Sigmoid colon (tissue), 7 donors: ENCODE data around the gene COL4A4. TPM values are rescaled to one million over a fixed set of nuclear protein-coding genes. Genes with fewer than 3 reads are reported as not detected.
A peak's percentile ranks its signal among the peaks of the same experiment; 100 is the strongest.

ENCODE experiments used
- DNase-seq: peaks from one replicate; pipeline ENCODE4 v3.0.0-alpha.2; 2019
- H3K27ac ChIP-seq, 4 donors: fragments of 200-600 bp; sonication (generic); one replicate each; pipeline ENCODE4 v1.5.1; 2016 to 2019; ENCODE audit warnings: mild to moderate bottlenecking in 1 of 4
- H3K27me3 ChIP-seq, 3 donors: fragments of 200-600 bp; sonication (generic); one replicate each; pipeline ENCODE4 v1.5.1; 2019; ENCODE audit warnings: mild to moderate bottlenecking in 1 of 3
- H3K36me3 ChIP-seq, 4 donors: fragments of 200-600 bp; sonication (generic); one replicate each; pipeline ENCODE4 v1.5.1; 2016 to 2019
- H3K4me1 ChIP-seq, 4 donors: fragments of 200-600 bp; sonication (generic); one replicate each; pipeline ENCODE4 v1.5.1; 2017 to 2019
- H3K4me3 ChIP-seq, 4 donors: fragments of 200-600 bp; sonication (generic); one replicate each; pipeline ENCODE4 v1.5.1; 2017 to 2019; ENCODE audit warnings: mild to moderate bottlenecking in 2 of 4, moderate library complexity in 1 of 4
- H3K9me3 ChIP-seq, 4 donors: fragments of 200-600 bp in 3 of 4; sonication (generic) in 3 of 4; one replicate each; pipeline versions ENCODE4 v1.5.1 to v1.6.1; 2013 to 2019
- EP300 ChIP-seq, 4 donors: sonication (generic); formaldehyde crosslinking; IDR thresholded peaks; one replicate each; pipeline ENCODE4 v1.6.1; 2017; ENCODE audit warnings: antibody characterized with exemption in 4 of 4
- POLR2A ChIP-seq, 2 donors: fragments of 450-650 bp; IDR thresholded peaks; one replicate each; pipeline ENCODE4 v1.6.1; 2016; ENCODE audit warnings: antibody characterized with exemption in 2 of 2, mild to moderate bottlenecking in 2 of 2, moderate library complexity in 2 of 2
- POLR2AphosphoS5 ChIP-seq, 4 donors: sonication (generic); formaldehyde crosslinking; IDR thresholded peaks; one replicate each; pipeline ENCODE4 v1.6.1; 2017; ENCODE audit warnings: antibody characterized with exemption in 4 of 4
- WGBS, 2 donors: extraction: QIAGEN DNeasy Blood & Tissue Kit; methylation state at CpG; one replicate each; pipeline ENCODE4 v1.1.7; 2013; 5-methylcytosine and 5-hydroxymethylcytosine counted together
- intact Hi-C: fragments of 100-400 bp; cut with DNase I; formaldehyde crosslinking; loops from one replicate; pipeline ENCODE4 v1.15.1; 2023
- polyA plus RNA-seq, 3 donors: library from polyadenylated mRNA; stranded (reverse); fragments of 200-250 nt; gene quantifications; one replicate each; pipeline ENCODE4 v1.2.3, GENCODE V29; 2013
- total RNA-seq, 4 donors: library from RNA; depleted of rRNA; stranded (reverse); fragments of >200 nt; gene quantifications; one replicate each; pipeline ENCODE4 v1.1.0, GENCODE V29; 2016
- TF ChIP-seq, protein P1 (sequence below), 4 experiments: fragments of 450-650 bp in 3 of 4; fragments of 200-600 bp in 1 of 4; IDR thresholded peaks; one replicate each; pipeline ENCODE4 v1.5.1; 2016 to 2019; ENCODE audit warnings: antibody characterized with exemption in 4 of 4, mild to moderate bottlenecking in 3 of 4, moderate library complexity in 2 of 4
- donor health status: healthy with polysubstance abuse.
- donor health status: Bipolar disorder and iron deficiency.
- donor health status: healthy.

The COL4A4 gene
- total and polyA plus RNA-seq, 7 donors, result 0.49 to 1.6 (median 1.2) TPM; not detected in 2

DNA sequence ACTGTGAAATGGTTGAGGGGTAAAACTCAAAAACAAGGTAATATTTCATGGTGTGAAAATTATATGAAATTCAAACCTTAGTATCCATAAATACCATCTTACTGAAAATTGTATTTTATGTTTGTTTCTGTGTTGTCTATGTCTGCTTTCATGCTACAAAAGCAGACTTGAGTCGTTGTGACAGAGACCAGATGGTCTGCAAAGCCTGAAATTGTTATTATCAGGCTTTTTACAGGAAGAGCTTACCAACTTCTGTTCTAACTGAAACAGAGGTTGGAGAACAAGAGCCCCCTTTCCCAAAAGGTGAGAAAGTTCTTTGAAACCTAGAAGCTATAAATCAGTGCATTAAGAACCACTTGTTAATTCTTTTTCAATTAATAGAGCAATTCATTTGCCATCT is 110.0 kb downstream of the COL4A4 start:
- H3K4me3 ChIP-seq, result no peak overlapping the region
- peaks cover 0 to 25% (median 0%) of the 10 kb centered on the region in 4 donors for H3K4me1 ChIP-seq
- H3K36me3 ChIP-seq, result no peaks in the 10 kb centered on the region
- H3K27ac ChIP-seq, result no peak overlapping the region
- WGBS, 2 donors, result 21 to 36% methylated on average over 1 of the region's 1 CpG
- no peak for DNase-seq
- no peaks in the 10 kb centered on the region for H3K27me3 ChIP-seq
- intact Hi-C loops, result no loop called here
- TF ChIP-seq EP300 (IDR thresholded peaks at IDR 0.05), result no peak
- no peak for TF ChIP-seq POLR2A (IDR thresholded peaks at IDR 0.05)
- no peak for TF ChIP-seq POLR2AphosphoS5 (IDR thresholded peaks at IDR 0.05)
- TF ChIP-seq, protein P1, sequence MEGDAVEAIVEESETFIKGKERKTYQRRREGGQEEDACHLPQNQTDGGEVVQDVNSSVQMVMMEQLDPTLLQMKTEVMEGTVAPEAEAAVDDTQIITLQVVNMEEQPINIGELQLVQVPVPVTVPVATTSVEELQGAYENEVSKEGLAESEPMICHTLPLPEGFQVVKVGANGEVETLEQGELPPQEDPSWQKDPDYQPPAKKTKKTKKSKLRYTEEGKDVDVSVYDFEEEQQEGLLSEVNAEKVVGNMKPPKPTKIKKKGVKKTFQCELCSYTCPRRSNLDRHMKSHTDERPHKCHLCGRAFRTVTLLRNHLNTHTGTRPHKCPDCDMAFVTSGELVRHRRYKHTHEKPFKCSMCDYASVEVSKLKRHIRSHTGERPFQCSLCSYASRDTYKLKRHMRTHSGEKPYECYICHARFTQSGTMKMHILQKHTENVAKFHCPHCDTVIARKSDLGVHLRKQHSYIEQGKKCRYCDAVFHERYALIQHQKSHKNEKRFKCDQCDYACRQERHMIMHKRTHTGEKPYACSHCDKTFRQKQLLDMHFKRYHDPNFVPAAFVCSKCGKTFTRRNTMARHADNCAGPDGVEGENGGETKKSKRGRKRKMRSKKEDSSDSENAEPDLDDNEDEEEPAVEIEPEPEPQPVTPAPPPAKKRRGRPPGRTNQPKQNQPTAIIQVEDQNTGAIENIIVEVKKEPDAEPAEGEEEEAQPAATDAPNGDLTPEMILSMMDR (IDR thresholded peaks at IDR 0.05), result no peak
- no peaks in the 10 kb centered on the region for H3K9me3 ChIP-seq

DNA sequence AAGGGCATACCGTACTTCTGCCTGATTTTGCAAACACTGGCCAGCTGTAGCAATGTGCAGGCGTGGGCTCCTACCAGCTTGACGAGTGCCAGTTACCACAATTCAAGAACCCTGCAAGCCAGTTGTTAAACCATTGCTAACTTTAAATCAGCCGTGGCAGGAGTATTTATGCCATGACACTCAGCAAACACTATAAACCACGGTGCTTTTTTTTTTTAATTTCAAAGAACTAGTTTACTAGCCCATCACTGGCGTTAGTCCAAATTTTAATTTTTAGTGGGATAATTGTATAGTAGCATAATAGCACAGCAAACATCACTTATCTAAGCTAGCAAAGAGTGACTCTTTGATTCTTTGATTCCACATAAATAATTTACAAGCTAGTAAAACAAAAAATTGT is 111.1 kb downstream of the COL4A4 start:
- intact Hi-C loops, result no loop called here

DNA sequence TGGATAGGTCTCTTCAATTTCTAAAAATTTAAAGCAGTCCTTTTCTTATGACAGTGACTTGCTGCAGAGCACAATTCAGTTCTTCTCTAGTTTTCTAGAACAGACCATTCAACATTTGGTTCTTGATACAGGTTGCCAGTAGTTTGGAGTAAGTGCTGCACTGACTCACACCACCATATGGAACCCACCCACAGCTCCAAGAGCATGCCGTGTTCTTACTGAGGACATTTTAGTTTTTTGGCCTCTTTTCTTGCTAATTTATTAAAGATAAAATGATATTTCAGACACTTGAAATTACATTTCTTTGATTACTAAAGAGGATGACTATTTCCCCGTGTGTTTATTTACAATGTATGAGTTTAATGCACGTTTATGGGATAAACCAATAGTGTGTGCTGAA is 120.0 kb downstream of the COL4A4 start:
- 74 to 76% methylated on average over 3 of the region's 3 CpGs for whole genome bisulfite sequencing, 2 donors
- intact Hi-C loops, result no loop called here

More for the DNA sequence above, 111.1 kb downstream of the COL4A4 start:
- Histone ChIP-seq H3K4me3 (no peak overlapping the region), H3K27me3 (no peaks in the 10 kb centered on the region), H3K9me3 (no peaks in the 10 kb centered on the region), H3K36me3 (no peaks in the 10 kb centered on the region), H3K4me1 (peaks cover 0 to 21% (median 0%) of the 10 kb centered on the region in 4 donors), H3K27ac (no peak overlapping the region)
- WGBS, 2 donors, result 13 to 50% methylated on average over 6 of the region's 6 CpGs
- TF ChIP-seq POLR2AphosphoS5 (IDR thresholded peaks at IDR 0.05) (peak in 2 of 4 donors; percentile 30 to 44), EP300 (IDR thresholded peaks at IDR 0.05) (no peak)
- no peak for DNase-seq

DNA sequence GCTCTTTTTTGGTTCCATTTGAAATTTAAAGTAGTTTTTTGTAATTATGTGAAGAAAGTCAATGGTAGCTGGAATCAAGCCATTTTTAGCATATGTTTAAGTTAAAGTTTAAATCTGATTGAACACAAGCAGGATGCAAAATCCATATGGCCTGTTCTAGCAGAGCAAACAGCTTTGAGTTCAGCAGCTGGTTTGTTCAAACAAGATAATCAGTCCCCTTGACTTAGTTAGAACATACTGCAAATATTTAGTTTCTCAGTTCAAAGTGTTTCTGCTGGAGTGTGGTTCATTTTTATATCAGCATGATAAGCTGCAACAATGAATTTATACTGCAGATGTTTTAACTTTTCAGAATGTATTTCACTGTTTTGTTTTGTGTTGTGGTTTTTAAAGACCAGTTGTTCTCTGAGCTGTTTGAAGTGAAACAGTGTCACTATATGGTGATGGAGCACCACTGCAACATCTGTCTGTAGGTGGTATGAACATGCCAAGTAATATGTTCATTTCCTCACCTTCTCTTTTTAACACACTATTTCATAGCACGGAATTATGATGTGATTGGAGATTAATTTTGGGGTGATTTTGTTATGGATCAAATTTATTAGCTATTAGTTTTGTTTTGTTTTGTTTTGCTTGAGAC is 125.3 kb downstream of the COL4A4 start:
- no peak overlapping the region for H3K4me3 ChIP-seq
- TF ChIP-seq POLR2AphosphoS5 (IDR thresholded peaks at IDR 0.05) (no peak), POLR2A (IDR thresholded peaks at IDR 0.05) (no peak), EP300 (IDR thresholded peaks at IDR 0.05) (no peak)
- TF ChIP-seq, protein P1 (IDR thresholded peaks at IDR 0.05), result no peak
- no peaks in the 10 kb centered on the region for H3K9me3 ChIP-seq
- DNase-seq, result no peak
- no peaks in the 10 kb centered on the region for H3K27me3 ChIP-seq
- peaks cover 0 to 20% (median 11%) of the 10 kb centered on the region in 4 donors for H3K4me1 ChIP-seq
- H3K27ac ChIP-seq, result no peak overlapping the region
- WGBS, 2 donors, result 23 to 66% methylated on average over 1 of the region's 1 CpG
- no peaks in the 10 kb centered on the region for H3K36me3 ChIP-seq
- intact Hi-C loops, result no loop called here

More for the DNA sequence above, 120.0 kb downstream of the COL4A4 start:
- no peak for DNase-seq
- Histone ChIP-seq H3K4me3 (no peak overlapping the region), H3K4me1 (no peaks in the 10 kb centered on the region), H3K36me3 (no peaks in the 10 kb centered on the region), H3K27ac (no peak overlapping the region), H3K27me3 (no peaks in the 10 kb centered on the region), H3K9me3 (no peaks in the 10 kb centered on the region)
- TF ChIP-seq, protein P1 (IDR thresholded peaks at IDR 0.05), result no peak
- TF ChIP-seq POLR2AphosphoS5 (IDR thresholded peaks at IDR 0.05) (no peak), EP300 (IDR thresholded peaks at IDR 0.05) (no peak), POLR2A (IDR thresholded peaks at IDR 0.05) (no peak)

DNA sequence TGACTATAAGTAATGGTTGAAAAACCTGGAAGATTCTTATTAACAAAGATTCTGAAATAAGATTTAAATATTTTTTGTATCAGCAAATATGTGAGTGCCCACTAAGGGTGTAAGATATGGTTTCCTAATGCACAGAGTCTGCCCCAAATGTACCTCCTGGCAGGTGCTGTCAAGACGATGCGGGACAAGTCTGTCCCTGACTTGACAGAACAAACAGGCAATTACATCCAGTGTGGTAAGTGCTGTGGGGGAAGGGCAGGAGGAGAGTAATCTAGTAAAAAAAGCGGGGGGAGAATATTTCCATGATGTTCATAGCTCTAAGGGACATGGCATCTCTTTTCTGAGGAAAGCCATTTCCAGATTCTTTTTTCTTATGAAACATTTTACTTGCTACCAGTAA is 127.5 kb downstream of the COL4A4 start:
- no peak overlapping the region for H3K27ac ChIP-seq
- H3K9me3 ChIP-seq, result no peaks in the 10 kb centered on the region
- H3K4me1 ChIP-seq, result peaks cover 0 to 27% (median 15%) of the 10 kb centered on the region in 4 donors
- H3K36me3 ChIP-seq, result no peaks in the 10 kb centered on the region
- WGBS, 2 donors, result 33 to 69% methylated on average over 3 of the region's 3 CpGs
- TF ChIP-seq POLR2A (IDR thresholded peaks at IDR 0.05), result no peak
- TF ChIP-seq, protein P1 (IDR thresholded peaks at IDR 0.05), result no peak
- no peak for TF ChIP-seq POLR2AphosphoS5 (IDR thresholded peaks at IDR 0.05)
- no peak overlapping the region for H3K4me3 ChIP-seq
- DNase-seq, result no peak
- intact Hi-C loops, result no loop called here
- no peaks in the 10 kb centered on the region for H3K27me3 ChIP-seq
